ENCODE results near the gene ATG13.
"Not testable (repeated sequence)": the region's sequence is repeated elsewhere in the genome, so short reads cannot be mapped to it uniquely, and the experiment has no call there.

The ATG13 gene

DNA sequence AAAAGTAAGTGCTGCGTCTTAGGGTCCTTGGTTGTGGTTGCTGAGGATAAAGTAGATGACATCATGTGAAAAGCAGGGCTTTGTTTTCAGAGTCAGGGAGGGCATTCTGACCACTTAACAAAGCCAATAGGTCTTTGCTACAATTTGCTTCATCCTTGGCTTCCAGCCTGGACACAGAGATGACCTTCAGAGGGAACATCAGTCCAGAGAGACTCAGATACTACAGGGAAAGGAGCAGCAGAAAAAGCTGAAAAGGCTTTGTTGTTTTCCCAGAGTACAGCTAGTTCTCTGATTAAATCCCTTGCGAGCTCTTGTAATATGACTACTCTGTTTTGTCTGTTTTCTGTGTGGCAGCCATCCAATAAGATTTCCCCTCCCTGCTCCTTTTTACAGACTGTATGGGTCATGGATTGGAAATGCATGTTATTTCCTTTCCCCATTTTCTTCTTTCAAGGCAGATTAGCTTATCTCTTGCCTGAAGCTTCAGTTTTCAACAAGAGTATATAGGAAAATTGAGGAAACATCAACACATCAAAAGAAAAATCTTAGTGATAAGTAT is 31.9 kb downstream of the ATG13 start:
- no peak for DNase-seq

DNA sequence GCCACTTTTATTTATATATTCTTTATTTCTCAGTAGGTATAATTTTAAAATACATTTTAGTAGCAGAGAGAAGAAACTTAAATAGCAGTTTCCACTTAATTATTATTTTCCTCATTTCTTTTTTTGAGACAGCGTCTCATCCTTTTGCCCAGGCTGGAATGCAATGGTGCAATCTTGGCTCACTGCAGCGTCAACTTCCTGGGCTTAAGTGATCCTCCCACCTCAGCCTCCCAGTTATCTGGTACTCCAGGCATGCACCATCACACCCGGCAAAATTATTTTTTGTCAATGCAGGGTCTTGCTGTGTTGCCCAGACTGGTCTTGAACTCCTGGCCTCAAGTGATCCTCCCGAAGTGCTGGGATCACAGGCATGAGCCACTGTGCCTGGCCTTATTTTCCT is 38.3 kb downstream of the ATG13 start:
- DNase-seq = no peak

GRCh38 chr11:46657186-46657585 is 39.8 kb downstream of the ATG13 start:
- DNase-seq = no peak

- DNase-seq = no peak
These were observed 40.9 kb downstream of the ATG13 start for GRCh38 chr11:46658259-46658658.

DNA sequence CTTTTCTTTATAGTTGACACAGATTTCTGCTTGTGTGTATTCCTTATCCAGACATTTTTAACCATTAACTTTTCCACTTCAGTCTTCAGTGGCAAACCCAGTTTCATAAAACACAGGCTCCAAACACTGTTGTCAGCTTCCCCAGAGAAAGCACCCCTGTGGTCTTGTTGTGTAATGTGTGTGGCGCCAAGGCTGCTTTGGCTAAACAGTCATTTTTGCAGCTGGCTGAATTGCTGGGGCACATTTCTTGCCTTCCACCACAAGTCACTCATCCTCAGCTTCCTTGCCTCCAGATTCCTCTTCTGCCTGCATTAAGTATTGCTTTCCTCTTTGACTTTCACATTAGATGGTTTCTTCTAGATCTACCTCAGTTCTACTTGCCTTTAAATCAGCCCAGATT is 42.6 kb downstream of the ATG13 start:
- no peak for DNase-seq

DNA sequence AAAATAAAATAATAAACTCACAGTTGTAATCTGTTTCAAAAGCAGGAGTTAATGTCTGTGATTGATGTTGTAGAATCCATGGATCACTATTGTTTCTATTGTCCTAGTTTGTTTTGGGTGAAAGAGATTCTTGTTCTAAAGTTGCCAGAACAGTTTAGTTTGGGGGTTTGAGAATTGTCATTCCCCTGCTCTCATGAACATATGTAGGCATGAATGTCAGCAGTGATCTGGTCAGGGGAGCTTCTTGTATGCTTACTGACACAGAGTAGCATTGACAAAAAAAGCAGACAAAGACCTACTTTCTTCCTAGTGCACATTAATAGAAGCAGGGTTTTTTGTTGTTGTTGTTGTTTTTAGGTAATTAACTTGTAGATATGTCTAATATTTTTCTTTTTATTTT is 44.5 kb downstream of the ATG13 start:
- no peak for DNase-seq

GRCh38 chr11:46662366-46662765 is 45.0 kb downstream of the ATG13 start:
- no peak for DNase-seq

DNA sequence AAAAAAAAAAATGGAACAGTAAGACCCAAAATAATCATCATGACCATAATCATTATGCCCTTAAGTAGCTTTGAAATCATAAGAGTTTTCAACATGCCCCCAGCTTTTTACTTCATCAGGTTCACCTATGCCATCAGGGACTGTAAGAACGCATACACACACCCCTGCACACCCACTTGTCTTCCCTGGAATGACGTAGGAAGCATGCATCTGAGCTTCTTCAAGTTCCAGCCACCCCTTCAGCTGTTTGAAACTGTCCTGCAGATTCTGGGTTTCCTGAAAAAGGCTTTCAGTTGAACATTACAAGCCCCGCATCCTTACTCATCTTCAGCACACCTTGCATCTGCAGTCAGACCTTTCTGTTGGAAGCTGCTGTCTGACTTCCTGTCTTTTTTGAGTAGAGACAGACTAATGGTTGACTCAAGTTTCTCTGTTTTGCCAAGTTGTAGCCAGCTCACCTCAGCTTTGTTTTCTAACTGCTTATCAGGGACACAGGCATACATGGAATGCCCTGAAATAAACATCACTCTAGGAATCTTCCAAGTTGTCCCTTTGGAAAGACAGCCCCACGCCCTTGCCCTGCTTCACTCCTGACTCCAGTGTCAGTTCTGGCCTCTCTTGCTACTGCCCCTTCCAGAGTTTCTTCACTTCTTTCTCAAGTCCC is 46.1 kb downstream of the ATG13 start:
- no peak for DNase-seq

DNA sequence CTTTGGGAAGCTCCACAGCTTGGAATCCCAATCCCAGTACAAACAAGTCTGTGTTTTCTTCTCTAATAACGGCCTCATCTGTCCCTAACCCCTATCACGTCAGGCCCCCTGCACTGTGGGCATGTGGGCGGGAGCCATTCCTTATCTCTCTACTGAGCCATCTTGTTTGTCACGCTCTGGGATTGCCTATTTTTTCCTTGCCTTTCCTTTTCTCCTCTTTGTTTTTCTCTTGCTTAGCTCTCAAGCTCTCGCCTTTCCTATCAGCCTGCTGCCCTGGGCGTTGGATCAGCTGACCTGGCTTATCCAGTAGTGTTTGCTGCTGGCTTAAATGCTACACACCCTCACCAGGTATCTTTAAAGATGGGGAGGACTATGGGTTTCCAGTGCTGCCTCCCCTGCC is 47.3 kb downstream of the ATG13 start:
- DNase-seq = no peak

DNA sequence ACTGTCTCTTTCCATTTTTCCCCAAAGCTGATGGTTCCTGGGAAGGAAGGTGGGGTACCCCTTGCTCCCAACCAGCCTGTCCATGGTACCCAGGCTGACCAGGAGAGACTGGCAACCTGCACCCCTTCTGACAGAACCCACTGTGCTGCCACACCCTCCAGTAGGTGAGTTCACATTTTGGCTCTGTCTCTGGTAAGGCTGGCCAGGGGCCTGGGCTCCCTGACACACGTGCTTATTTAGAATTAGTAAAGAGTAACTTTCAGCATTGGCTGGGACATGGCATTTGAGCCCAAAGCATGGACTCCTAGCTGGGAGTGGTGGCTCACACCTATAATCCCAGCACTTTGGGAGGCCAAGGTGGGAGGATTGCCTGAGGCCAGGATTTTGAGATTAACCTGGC is 48.0 kb downstream of the ATG13 start:
- no peak for DNase-seq

DNA sequence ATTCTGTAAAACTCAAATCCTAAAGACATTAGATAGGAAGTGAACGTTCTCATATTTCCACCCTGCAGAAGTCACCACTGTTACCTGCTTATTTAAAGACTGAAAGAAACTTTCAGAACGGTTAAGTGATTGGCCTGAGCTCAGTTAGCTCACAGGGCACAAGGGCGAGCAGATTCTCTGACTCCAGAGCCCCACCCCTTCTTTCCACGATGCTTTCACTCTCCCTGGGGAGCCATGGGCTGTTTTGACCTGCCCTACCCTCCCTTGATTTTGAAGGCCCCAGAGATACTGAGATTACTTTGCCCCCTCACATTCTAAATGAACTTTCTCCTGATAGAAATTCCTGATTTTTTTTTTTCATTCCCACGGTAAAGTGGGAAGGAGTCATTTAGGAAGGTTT is 49.2 kb downstream of the ATG13 start:
- DNase-seq = no peak

DNA sequence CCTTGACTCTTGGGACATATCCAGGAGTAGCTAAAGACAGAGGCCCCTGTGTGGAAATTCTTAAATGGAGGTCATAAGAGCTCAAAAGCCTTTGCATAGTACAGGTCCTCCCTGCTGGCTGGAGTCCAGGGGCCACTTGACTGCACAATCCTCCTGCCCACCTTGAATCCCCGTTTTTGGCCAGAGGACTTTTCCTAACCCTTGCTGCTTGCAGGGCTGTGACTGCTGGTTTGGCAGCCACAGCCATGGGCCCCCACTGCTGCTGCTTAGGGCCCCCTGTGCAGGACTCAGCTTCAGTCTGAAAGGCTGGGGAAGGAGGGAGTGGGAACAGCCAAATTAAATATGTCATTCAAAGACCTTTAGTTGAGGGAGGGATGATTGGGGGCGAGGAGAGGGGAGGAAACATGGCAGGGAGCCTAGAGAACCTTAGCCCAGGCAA is 49.7 kb downstream of the ATG13 start:
- no peak for DNase-seq

DNA sequence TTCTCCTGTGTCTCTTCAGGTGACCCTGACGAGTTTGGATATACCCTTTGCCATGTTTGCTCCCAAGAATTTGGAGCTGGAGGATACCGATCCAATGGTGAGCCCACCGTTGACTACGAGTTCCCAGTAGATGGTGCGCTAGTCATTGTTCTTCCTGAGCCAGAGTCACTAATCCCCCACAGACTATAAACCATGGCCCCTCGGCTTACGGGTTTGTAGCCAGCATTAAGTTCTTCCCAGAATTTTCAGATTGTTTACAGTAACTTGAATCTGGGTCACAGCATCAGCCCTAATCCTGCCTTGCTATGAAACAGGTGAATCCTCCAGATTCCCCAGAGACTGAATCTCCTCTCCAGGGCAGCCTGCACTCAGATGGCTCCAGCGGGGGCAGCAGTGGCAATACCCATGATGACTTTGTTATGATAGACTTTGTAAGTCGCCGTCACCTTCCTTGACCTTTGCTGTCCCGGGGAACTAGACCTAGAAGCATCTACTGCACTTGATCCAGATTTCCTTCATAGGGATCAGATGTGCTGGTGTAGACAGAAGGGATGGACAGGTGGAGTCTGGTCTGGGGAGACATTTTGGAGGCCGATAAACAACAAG is 51.2 kb downstream of the ATG13 start:
- no peak for DNase-seq

GRCh38 chr11:46669711-46670139 is 52.4 kb downstream of the ATG13 start:
- peak; percentile 18 for DNase-seq

- not testable (repeated sequence) for DNase-seq
These were observed 53.2 kb downstream of the ATG13 start for GRCh38 chr11:46670521-46670920.

DNA sequence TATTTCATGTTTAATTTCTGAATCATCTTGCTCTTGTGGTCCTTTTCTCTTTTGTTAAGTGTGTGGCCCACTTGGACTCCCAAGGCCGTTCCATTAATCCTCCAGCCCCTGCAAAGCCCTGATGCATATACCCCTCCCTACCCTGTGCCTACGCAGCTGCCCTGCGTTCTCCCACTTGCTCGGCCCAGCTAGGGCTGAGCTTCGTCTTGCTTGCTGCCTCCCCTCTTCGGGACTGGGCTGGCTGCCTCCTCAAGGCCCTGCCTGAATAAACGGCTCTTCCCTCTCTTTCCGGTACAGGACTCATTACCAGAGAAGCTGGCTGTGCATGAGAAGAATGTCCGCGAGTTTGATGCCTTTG is 54.6 kb downstream of the ATG13 start:
- DNase-seq = no peak

- DNase-seq = no peak
These were observed 55.1 kb downstream of the ATG13 start for GRCh38 chr11:46672381-46672839.

DNA sequence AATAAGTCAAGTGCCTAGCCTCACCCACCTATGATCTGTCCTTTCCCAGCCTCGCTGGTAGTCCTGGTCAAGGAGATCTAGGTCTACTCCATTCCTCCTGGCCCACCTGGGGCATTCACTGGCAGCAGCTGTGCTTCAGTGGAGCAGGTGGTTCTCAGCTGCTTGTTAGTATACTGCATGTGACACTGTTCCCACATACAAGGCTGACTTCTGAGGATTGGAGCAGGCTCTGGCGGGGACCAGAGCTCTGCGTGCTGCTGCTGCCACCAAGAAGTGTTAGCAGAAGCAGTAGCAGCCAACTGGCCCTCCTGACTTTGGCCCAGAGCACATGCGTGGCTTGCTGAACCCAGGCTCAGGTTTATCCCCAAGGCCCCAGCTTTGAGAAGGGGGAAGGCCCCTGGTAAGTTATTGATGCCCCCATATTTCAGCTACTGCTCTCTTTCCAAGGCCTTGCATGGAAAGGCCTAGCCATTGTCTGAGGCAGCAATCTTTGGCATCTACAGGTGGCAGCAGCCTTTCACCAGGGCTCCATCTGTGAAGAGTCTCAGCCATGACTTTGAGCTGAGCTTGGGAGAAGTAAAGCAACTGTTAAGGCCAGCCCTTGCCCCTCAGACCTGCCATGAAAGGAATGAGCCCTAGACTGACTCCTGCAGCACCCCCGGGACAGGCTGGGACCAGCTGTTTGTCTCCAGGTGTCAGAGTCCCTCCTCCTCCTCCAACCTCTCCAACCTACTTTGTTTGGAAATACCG is 56.5 kb downstream of the ATG13 start:
- no peak for DNase-seq

GRCh38 chr11:46674463-46675287 is 57.3 kb downstream of the ATG13 start:
- peak; percentile 5 for DNase-seq

DNA sequence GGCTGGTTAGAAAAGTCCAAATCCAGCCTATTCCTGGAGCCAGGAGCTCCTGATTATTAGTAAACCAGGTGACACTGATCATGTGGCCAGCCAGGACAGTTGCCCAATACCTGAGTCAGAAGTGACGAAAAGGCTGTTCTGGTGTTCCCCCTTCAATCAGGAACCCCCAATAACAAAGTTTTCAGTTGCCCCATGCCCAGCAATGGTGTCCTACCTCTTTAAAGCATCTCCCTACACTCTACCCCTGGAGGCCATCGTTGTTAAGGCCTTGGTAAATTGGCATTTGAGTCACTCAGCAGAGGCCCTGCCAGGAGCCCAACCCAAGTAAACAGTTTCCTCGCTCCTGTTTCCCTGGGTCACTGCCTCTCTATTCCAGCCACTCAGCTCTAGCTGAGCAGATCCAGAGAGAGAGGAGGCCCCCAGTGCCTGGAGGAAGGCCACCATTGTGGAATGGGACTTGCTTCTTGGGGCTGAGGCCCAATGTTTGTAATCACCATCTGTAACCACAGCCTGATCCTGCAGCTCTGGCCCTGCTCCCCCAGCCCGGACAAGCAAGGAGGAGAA is 58.0 kb downstream of the ATG13 start:
- DNase-seq = peak; percentile 55

DNA sequence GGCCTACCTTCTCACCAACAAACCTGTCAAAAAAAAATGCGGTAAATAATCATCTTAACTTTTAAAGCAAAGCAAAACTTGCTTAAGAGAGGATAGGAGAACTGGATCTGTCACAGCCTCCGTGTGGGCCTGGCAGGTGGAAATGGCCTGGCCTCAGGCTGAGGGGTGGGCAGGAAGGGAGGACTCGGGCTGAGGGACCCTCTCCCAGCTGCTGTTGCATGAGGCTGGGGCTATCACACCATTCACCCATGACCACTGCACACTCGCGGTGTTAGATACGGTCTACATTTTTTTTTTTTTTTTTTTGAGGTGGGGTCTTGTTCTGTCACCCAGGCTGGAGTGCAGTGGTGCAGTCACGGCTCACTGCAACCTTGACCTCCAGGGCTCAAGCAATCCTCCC is 58.6 kb downstream of the ATG13 start:
- DNase-seq = no peak

- DNase-seq = peak; percentile 52
These were observed 59.2 kb downstream of the ATG13 start for GRCh38 chr11:46676436-46677158.
